KOPT-K1 (cell line): Measurements from ENCODE around the gene NLRP6.

Experiments
- H3K27ac ChIP-seq: fragments of 200-600 bp; sonication (generic); 2 replicates; pipeline ENCODE4 v1.5.1; 2016; ENCODE audit warnings: antibody characterized with exemption, mild to moderate bottlenecking, low read depth, low read length; ENCODE audit not compliant: poor library complexity, severe bottlenecking
- H3K36me3 ChIP-seq: fragments of 200-600 bp; sonication (generic); 2 replicates; pipeline ENCODE4 v1.5.1; 2017; ENCODE audit warnings: antibody characterized with exemption, mild to moderate bottlenecking, low read length, moderate library complexity; ENCODE audit not compliant: insufficient read depth
- H3K9me3 ChIP-seq: fragments of 200-600 bp; sonication (generic); 2 replicates; pipeline ENCODE4 v1.5.1; 2017; ENCODE audit warnings: antibody characterized with exemption, low read length, mild to moderate bottlenecking; ENCODE audit not compliant: insufficient read depth, poor library complexity, severe bottlenecking

Gene NLRP6

GRCh38 chr11:292211-293121 is 14.3 kb downstream of the NLRP6 start:
- Histone ChIP-seq H3K9me3 (no peaks in the 10 kb centered on the region), H3K27ac (peak overlapping the region; percentile 27), H3K36me3 (peaks cover 60% of the 10 kb centered on the region)

GRCh38 chr11:293271-293851 is 15.2 kb downstream of the NLRP6 start:
- Histone ChIP-seq H3K27ac (no peak overlapping the region), H3K9me3 (no peaks in the 10 kb centered on the region), H3K36me3 (peaks cover 60% of the 10 kb centered on the region)

GRCh38 chr11:293852-294661 is 15.8 kb downstream of the NLRP6 start:
- Histone ChIP-seq H3K36me3 (peaks cover 60% of the 10 kb centered on the region), H3K27ac (no peak overlapping the region), H3K9me3 (no peaks in the 10 kb centered on the region)

GRCh38 chr11:294780-295179 is 16.6 kb downstream of the NLRP6 start:
- H3K27ac ChIP-seq, result no peak overlapping the region
- H3K36me3 ChIP-seq, result peaks cover 60% of the 10 kb centered on the region
- H3K9me3 ChIP-seq, result no peaks in the 10 kb centered on the region

- no peaks in the 10 kb centered on the region for H3K9me3 ChIP-seq
- H3K36me3 ChIP-seq, result peaks cover 60% of the 10 kb centered on the region
These were observed 17.4 kb downstream of the NLRP6 start for GRCh38 chr11:295351-296170.

GRCh38 chr11:296171-297050 is 18.2 kb downstream of the NLRP6 start:
- no peak overlapping the region for H3K27ac ChIP-seq
- H3K9me3 ChIP-seq, result no peaks in the 10 kb centered on the region
- H3K36me3 ChIP-seq, result peaks cover 53% of the 10 kb centered on the region

More at GRCh38 chr11:295351-296170, 17.4 kb downstream of the NLRP6 start:
- no peak overlapping the region for H3K27ac ChIP-seq

- H3K36me3 ChIP-seq, result peaks cover 46% of the 10 kb centered on the region
- H3K9me3 ChIP-seq, result no peaks in the 10 kb centered on the region
- H3K27ac ChIP-seq, result no peak overlapping the region
These were observed 18.9 kb downstream of the NLRP6 start for GRCh38 chr11:297051-297585.

GRCh38 chr11:297586-298405 is 19.6 kb downstream of the NLRP6 start:
- Histone ChIP-seq H3K36me3 (peaks cover 39% of the 10 kb centered on the region), H3K9me3 (no peaks in the 10 kb centered on the region), H3K27ac (no peak overlapping the region)

GRCh38 chr11:298406-299065 is 20.3 kb downstream of the NLRP6 start:
- peaks cover 32% of the 10 kb centered on the region for H3K36me3 ChIP-seq
- H3K27ac ChIP-seq, result no peak overlapping the region
- H3K9me3 ChIP-seq, result no peaks in the 10 kb centered on the region

- no peak within 1 kb of the TSS for H3K27ac ChIP-seq
- no peaks in the 10 kb centered on the region for H3K9me3 ChIP-seq
- peaks cover 24% of the 10 kb centered on the region for H3K36me3 ChIP-seq
These were observed 21.1 kb downstream of the NLRP6 start, which contains the start of gene IFITM5 for GRCh38 chr11:299081-299891. IFITM5 (minus strand) TSS chr11:299526; CDS start chr11:299490, 36 bp downstream.

- H3K9me3 ChIP-seq, result no peaks in the 10 kb centered on the region
- H3K27ac ChIP-seq, result no peak overlapping the region
These were observed 21.9 kb downstream of the NLRP6 start for GRCh38 chr11:299951-300735.

More at GRCh38 chr11:299951-300735, 21.9 kb downstream of the NLRP6 start:
- H3K36me3 ChIP-seq, result peaks cover 16% of the 10 kb centered on the region
